Thoracic aorta (tissue), 2 donors: ENCODE data around the gene KCNV2. TPM values are rescaled to one million over a fixed set of nuclear protein-coding genes. Genes with fewer than 3 reads are reported as not detected.

Source experiments
- ATAC-seq: fragments of 150-250 bp; one replicate; pipeline ENCODE4 v1.8.0; 2017; ENCODE audit warnings: low read depth; ENCODE audit not compliant: insufficient number of reproducible peaks, low FRiP score
- DNase-seq: peaks from one replicate; pipeline ENCODE4 v3.0.0-alpha.2; 2020; ENCODE audit warnings: low spot score
- H3K27ac ChIP-seq, 2 donors: fragments of 200-600 bp; sonication (generic); 1 replicate in 1 of 2; 2 replicates in 1 of 2; pipeline ENCODE4 v1.5.1; 2016; ENCODE audit warnings: mild to moderate bottlenecking in 2 of 2, moderate library complexity in 2 of 2
- H3K27me3 ChIP-seq: fragments of 200-600 bp; sonication (generic); replicated peaks from 2 replicates; pipeline ENCODE4 v1.6.0; 2016; ENCODE audit warnings: mild to moderate bottlenecking; ENCODE audit not compliant: insufficient read depth
- H3K36me3 ChIP-seq: fragments of 200-600 bp; sonication (generic); one replicate; pipeline ENCODE4 v1.5.1; 2016
- H3K4me1 ChIP-seq, 2 donors: fragments of 200-600 bp; sonication (generic); 1 replicate in 1 of 2; 2 replicates in 1 of 2; pipeline versions ENCODE4 v1.5.1 to v1.6.0; 2016; ENCODE audit warnings: low read depth in 2 of 2, mild to moderate bottlenecking in 1 of 2; ENCODE audit not compliant: control insufficient read depth in 1 of 2
- H3K4me3 ChIP-seq: fragments of 200-600 bp; sonication (generic); 2 replicates; pipeline ENCODE4 v1.5.1; 2016; ENCODE audit warnings: mild to moderate bottlenecking
- H3K9me3 ChIP-seq: fragments of 200-600 bp; sonication (generic); 2 replicates; pipeline ENCODE4 v1.5.1; 2016
- CTCF ChIP-seq: fragments of 200-600 bp; sonication (generic); IDR thresholded peaks from one replicate; pipeline ENCODE4 v1.5.1; 2019; ENCODE audit warnings: antibody characterized with exemption
- total RNA-seq, 2 donors: library from RNA; depleted of rRNA; stranded (reverse); fragments of >200 nt; gene quantifications; one replicate each; pipeline versions ENCODE4 v1.1.0 to v1.2.3, GENCODE V29; 2016

The KCNV2 gene
- total RNA-seq, 2 donors from 2014 or later: not detected

GRCh38 chr9:2765250-2765880 is 48.1 kb downstream of the KCNV2 start:
- Histone ChIP-seq H3K4me1 (no peaks in the 10 kb centered on the region), H3K27me3 (no peaks in the 10 kb centered on the region), H3K27ac (no peak overlapping the region), H3K9me3 (no peaks in the 10 kb centered on the region), H3K36me3 (no peaks in the 10 kb centered on the region), H3K4me3 (no peak overlapping the region)
- ATAC-seq: no peak
- no peak for DNase-seq
- no peak for TF ChIP-seq CTCF

GRCh38 chr9:2767800-2768677 is 50.7 kb downstream of the KCNV2 start:
- ATAC-seq (no peak), DNase-seq (no peak)
- no peaks in the 10 kb centered on the region for H3K27me3 ChIP-seq
- H3K27ac ChIP-seq: no peak overlapping the region
- H3K9me3 ChIP-seq: peaks cover 2% of the 10 kb centered on the region
- no peak for TF ChIP-seq CTCF
- H3K4me3 ChIP-seq: no peak overlapping the region
- H3K4me1 ChIP-seq: no peaks in the 10 kb centered on the region
- no peaks in the 10 kb centered on the region for H3K36me3 ChIP-seq

GRCh38 chr9:2771087-2771486 is 53.8 kb downstream of the KCNV2 start:
- Histone ChIP-seq H3K27me3 (no peaks in the 10 kb centered on the region), H3K36me3 (peaks cover 7% of the 10 kb centered on the region), H3K4me1 (no peaks in the 10 kb centered on the region), H3K27ac (no peak overlapping the region), H3K9me3 (peaks cover 12% of the 10 kb centered on the region), H3K4me3 (no peak overlapping the region)
- no peak for ATAC-seq
- DNase-seq: no peak
- TF ChIP-seq CTCF: no peak

GRCh38 chr9:2771661-2772060 is 54.4 kb downstream of the KCNV2 start:
- TF ChIP-seq CTCF: no peak
- ATAC-seq (no peak), DNase-seq (no peak)
- H3K27me3 ChIP-seq: no peaks in the 10 kb centered on the region
- H3K36me3 ChIP-seq: peaks cover 12% of the 10 kb centered on the region
- H3K27ac ChIP-seq: no peak overlapping the region
- H3K9me3 ChIP-seq: peaks cover 12% of the 10 kb centered on the region
- H3K4me3 ChIP-seq: no peak overlapping the region
- H3K4me1 ChIP-seq: no peaks in the 10 kb centered on the region

- Histone ChIP-seq H3K27ac (no peak overlapping the region), H3K36me3 (peaks cover 29% of the 10 kb centered on the region), H3K4me1 (no peaks in the 10 kb centered on the region), H3K9me3 (peaks cover 12% of the 10 kb centered on the region), H3K27me3 (no peaks in the 10 kb centered on the region), H3K4me3 (no peak overlapping the region)
- ATAC-seq (no peak), DNase-seq (no peak)
- TF ChIP-seq CTCF: no peak
Observed at GRCh38 chr9:2777454-2777853, 60.1 kb downstream of the KCNV2 start.
